Measurements from ENCODE around the gene C14orf180. TPM values are rescaled to one million over a fixed set of nuclear protein-coding genes. Genes with fewer than 3 reads are reported as not detected.

The C14orf180 gene
- total and polyA plus RNA-seq, 2 of the 8 experiments (the other 6 are each of a cell fraction or from before 2014, with no cell fraction given) = not detected

GRCh38 chr14:104585966-104586697 lies 6.6 kb downstream of the C14orf180 start:
- Histone ChIP-seq H3K36me3 (ENCODE audit: control insufficient read depth in 2 of 4, insufficient read depth in 4 of 4, low read length in 3 of 4) (no peaks in the 10 kb centered on the region), H3K4me2 (ENCODE audit: insufficient read depth in 1 of 2, low read depth in 2 of 2, low read length in 2 of 2) (no peak overlapping the region), H2BK20ac (ENCODE audit: low read length) (no peak overlapping the region), H3K9ac (replicated peaks in 1 of 4; ENCODE audit: extremely low read depth in 1 of 4, low read depth in 3 of 4, low read length in 3 of 4) (no peak overlapping the region), H3K27me3 (replicated peaks in 1 of 4; ENCODE audit: control insufficient read depth in 3 of 4, extremely low read depth in 1 of 4, insufficient read depth in 3 of 4, low read length in 3 of 4) (no peaks in the 10 kb centered on the region), H2BK12ac (ENCODE audit: low read depth, low read length) (no peak overlapping the region), H3K9me3 (ENCODE audit: insufficient read depth in 2 of 2, low read depth in 1 of 2, low read length in 1 of 2) (no peaks in the 10 kb centered on the region), H3K23me2 (ENCODE audit: low read depth, low read length) (peaks cover 3% of the 10 kb centered on the region; the same call in 1 of the 2 replicates), H3K14ac (ENCODE audit: insufficient read length) (no peak overlapping the region), H2BK15ac (ENCODE audit: low read length) (no peak overlapping the region), H3K79me1 (ENCODE audit: low read depth, low read length) (no peaks in the 10 kb centered on the region), H2BK5ac (ENCODE audit: low read depth, low read length) (no peak overlapping the region), H3K27ac (ENCODE audit: low read depth, low read length) (no peak overlapping the region), H3K4me1 (replicated peaks in 1 of 4; ENCODE audit: control insufficient read depth in 3 of 4, insufficient read depth in 4 of 4, low read length in 3 of 4) (no peaks in the 10 kb centered on the region), H3K4ac (replicated peaks; ENCODE audit: insufficient read length, low read depth, low read length) (no peak overlapping the region), H3K79me2 (ENCODE audit: control insufficient read depth in 1 of 2, insufficient read depth in 2 of 2, low read length in 2 of 2) (no peaks in the 10 kb centered on the region), H2AFZ (ENCODE audit: low read length) (no peak overlapping the region), H4K20me1 (replicated peaks in 1 of 2; ENCODE audit: control insufficient read depth in 1 of 2, insufficient read depth in 2 of 2, low read length in 2 of 2) (peaks cover 0 to 3% of the 10 kb centered on the region in 2 experiments), H3K56ac (replicated peaks; ENCODE audit: insufficient read length, low read depth, low read length) (no peak overlapping the region), H3K4me3 (ENCODE audit: extremely low read depth in 1 of 4, insufficient read depth in 2 of 4, low read depth in 3 of 4, low read length in 4 of 4) (no peak overlapping the region), H4K91ac (replicated peaks; ENCODE audit: insufficient read length, low read length) (no peak overlapping the region), H4K8ac (ENCODE audit: extremely low read depth, insufficient read depth, low read length) (no peak overlapping the region), H2AK5ac (ENCODE audit: low read depth, low read length) (no peak overlapping the region), H2BK120ac (replicated peaks; ENCODE audit: low read depth, low read length) (no peak overlapping the region), H3K23ac (ENCODE audit: insufficient read length) (no peak overlapping the region), H4K5ac (ENCODE audit: insufficient read length, low read depth, low read length) (no peak overlapping the region), H3K18ac (ENCODE audit: extremely low read depth, low read length) (no peak overlapping the region)
- DNase-seq (ENCODE audit: low read depth in 1 of 2, low spot score in 2 of 2) = no peak
- 91% methylated on average over 21 of the region's 24 CpGs; no CpG with 5 or more reads in 1 of the 2 experiments for WGBS, 2 experiments (ENCODE audit: extremely low coverage in 1 of 2, insufficient coverage in 1 of 2, insufficient read length in 1 of 2, insufficient replicate concordance in 2 of 2, low coverage in 1 of 2, low lambda C conversion rate in 2 of 2, missing lambda C conversion rate in 1 of 2)
- no peak for FAIRE-seq
- ChIA-PET POLR2A (ENCODE audit: partially characterized antibody) (interaction anchor here (0.6 kb wide), 1 partner anchor 233 kb away, joined by 3 read pairs; no protein-coding TSS in a partner anchor), CTCF (ENCODE audit: partially characterized antibody) (interaction anchor here (1.2 kb wide), 1 partner anchor 14 kb away, joined by 3 read pairs; no protein-coding TSS in a partner anchor)
- TF ChIP-seq TBP (IDR thresholded peaks at IDR 0.05; ENCODE audit: low read depth, low read length) = no peak
- TF ChIP-seq, protein P1, sequence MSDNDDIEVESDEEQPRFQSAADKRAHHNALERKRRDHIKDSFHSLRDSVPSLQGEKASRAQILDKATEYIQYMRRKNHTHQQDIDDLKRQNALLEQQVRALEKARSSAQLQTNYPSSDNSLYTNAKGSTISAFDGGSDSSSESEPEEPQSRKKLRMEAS (IDR thresholded peaks at IDR 0.05) = no peak
- TF ChIP-seq TEAD4 (IDR thresholded peaks at IDR 0.05; ENCODE audit: low read depth, low read length) = no peak
- TF ChIP-seq SIRT6 (IDR thresholded peaks at IDR 0.05; ENCODE audit: low read length) = no peak
- TF ChIP-seq RAD21 (IDR thresholded peaks at IDR 0.05 in 1 of 2, conservative IDR thresholded peaks at IDR 0.05 in 1 of 2; ENCODE audit: low read depth in 2 of 2, low read length in 2 of 2) = no peak
- TF ChIP-seq NRF1 (IDR thresholded peaks at IDR 0.05; ENCODE audit: low read depth, low read length) = no peak
- TF ChIP-seq KDM5A (IDR thresholded peaks at IDR 0.05; ENCODE audit: low read length) = no peak
- TF ChIP-seq RBBP5 (IDR thresholded peaks at IDR 0.05; ENCODE audit: borderline replicate concordance, low read depth, low read length) = no peak
- no peak for TF ChIP-seq HDAC2 (IDR thresholded peaks at IDR 0.05; ENCODE audit: borderline replicate concordance in 1 of 2, low read depth in 2 of 2, low read length in 2 of 2)
- no peak for TF ChIP-seq ZNF274 (IDR thresholded peaks at IDR 0.05; ENCODE audit: borderline replicate concordance, extremely low read depth, low read length)
- TF ChIP-seq TAF7 (optimal IDR thresholded peaks at IDR 0.05; ENCODE audit: borderline replicate concordance, low read depth, low read length) = no peak
- no peak for TF ChIP-seq POLR2AphosphoS5 (IDR thresholded peaks at IDR 0.05; ENCODE audit: low read depth, low read length)
